Thymus (tissue), 2 donors: Measurements from ENCODE around the gene SSH3. TPM values are rescaled to one million over a fixed set of nuclear protein-coding genes. Genes with fewer than 3 reads are reported as not detected.

Source experiments
- polyA plus RNA-seq: library from polyadenylated mRNA; stranded (reverse); fragments of 200-250 nt; gene quantifications from one replicate; pipeline ENCODE4 v1.2.3, GENCODE V29; 2013
- total RNA-seq: library from RNA; stranded (reverse); fragments of 120-200 nt; gene quantifications from one replicate; pipeline ENCODE4 v1.2.4, GENCODE V29; 2013
- donor health status: healthy.

SSH3 gene
- total and polyA plus RNA-seq, 2 donors = 1.8 to 11.8 TPM

Other genes starting within 250 kb of the SSH3 start
- 2.8 TPM for gene RHOD, start 246.7 kb upstream of the SSH3 start, total RNA-seq
- gene RHOD, start 246.7 kb upstream of the SSH3 start, polyA plus RNA-seq = 11.3 TPM
- gene KDM2A, start 184.3 kb upstream of the SSH3 start, total RNA-seq = 27.4 TPM
- 42.0 TPM for gene KDM2A, start 184.3 kb upstream of the SSH3 start, polyA plus RNA-seq
- 89.5 TPM for gene GRK2, start 37.1 kb upstream of the SSH3 start, total RNA-seq
- 158 TPM for gene GRK2, start 37.1 kb upstream of the SSH3 start, polyA plus RNA-seq
- gene ANKRD13D, start 14.2 kb upstream of the SSH3 start, total RNA-seq = 32.1 TPM
- 99.1 TPM for gene ANKRD13D, start 14.2 kb upstream of the SSH3 start, polyA plus RNA-seq
- 70.0 TPM for gene POLD4, start 50.0 kb downstream of the SSH3 start, total RNA-seq
- 143 TPM for gene POLD4, start 50.0 kb downstream of the SSH3 start, polyA plus RNA-seq
- 0.19 TPM for gene CLCF1, start 70.1 kb downstream of the SSH3 start, total RNA-seq
- gene CLCF1, start 70.1 kb downstream of the SSH3 start, polyA plus RNA-seq = 2.0 TPM
- 9.5 TPM for gene RAD9A, start 88.5 kb downstream of the SSH3 start, total RNA-seq
- gene RAD9A, start 88.5 kb downstream of the SSH3 start, polyA plus RNA-seq = 35.2 TPM
- 207 TPM for gene PPP1CA, start 98.3 kb downstream of the SSH3 start, total RNA-seq
- 141 TPM for gene PPP1CA, start 98.3 kb downstream of the SSH3 start, polyA plus RNA-seq
- 172 TPM for gene TBC1D10C, start 100.6 kb downstream of the SSH3 start, total RNA-seq
- 318 TPM for gene TBC1D10C, start 100.6 kb downstream of the SSH3 start, polyA plus RNA-seq
- gene CARNS1, start 112.1 kb downstream of the SSH3 start, total RNA-seq = 0.57 TPM
- gene CARNS1, start 112.1 kb downstream of the SSH3 start, polyA plus RNA-seq = 1.7 TPM
- gene RPS6KB2, start 125.0 kb downstream of the SSH3 start, total RNA-seq = 50.1 TPM
- gene RPS6KB2, start 125.0 kb downstream of the SSH3 start, polyA plus RNA-seq = 76.8 TPM
- 198 TPM for gene PTPRCAP, start 134.2 kb downstream of the SSH3 start, total RNA-seq
- gene PTPRCAP, start 134.2 kb downstream of the SSH3 start, polyA plus RNA-seq = 151 TPM
- gene CORO1B, start 139.9 kb downstream of the SSH3 start, total RNA-seq = 45.6 TPM
- 32.3 TPM for gene CORO1B, start 139.9 kb downstream of the SSH3 start, polyA plus RNA-seq
- gene GPR152, start 149.2 kb downstream of the SSH3 start, total RNA-seq = not detected
- gene GPR152, start 149.2 kb downstream of the SSH3 start, polyA plus RNA-seq = not detected
- gene CABP4, start 151.8 kb downstream of the SSH3 start, total RNA-seq = 0.52 TPM
- gene CABP4, start 151.8 kb downstream of the SSH3 start, polyA plus RNA-seq = 1.6 TPM
- 17.3 TPM for gene TMEM134, start 165.7 kb downstream of the SSH3 start, total RNA-seq
- 96.3 TPM for gene TMEM134, start 165.7 kb downstream of the SSH3 start, polyA plus RNA-seq
- 111 TPM for gene AIP, start 179.5 kb downstream of the SSH3 start, total RNA-seq
- gene AIP, start 179.5 kb downstream of the SSH3 start, polyA plus RNA-seq = 96.4 TPM
- gene PITPNM1, start 201.8 kb downstream of the SSH3 start, total RNA-seq = 21.6 TPM
- gene PITPNM1, start 201.8 kb downstream of the SSH3 start, polyA plus RNA-seq = 57.2 TPM
- 31.4 TPM for gene CDK2AP2, start 204.6 kb downstream of the SSH3 start, total RNA-seq
- 51.2 TPM for gene CDK2AP2, start 204.6 kb downstream of the SSH3 start, polyA plus RNA-seq
- 0.05 TPM for gene CABP2, start 219.9 kb downstream of the SSH3 start, total RNA-seq
- gene CABP2, start 219.9 kb downstream of the SSH3 start, polyA plus RNA-seq = 0.14 TPM